GM12878 (cell line): Measurements from ENCODE around the gene ATP6V0E2. TPM values are rescaled to one million over a fixed set of nuclear protein-coding genes. Genes with fewer than 3 reads are reported as not detected.

Experiments used
- ATAC-seq: fragments of 200-7000 bp; cut with Tn5 transposase; 3 replicates; pipeline ENCODE4 v1.9.1; 2020; ENCODE audit warnings: mild to moderate bottlenecking, moderate library complexity
- BruUV-seq: library from RNA; stranded (reverse); fragments of 400-500 nt; replicated peaks from 2 replicates; lab custom pipeline; 2021; lab: Mats Ljungman, UMichigan
- CTCF ChIA-PET: fragments of 300-600 bp; sonication (Branson Sonifier 250); formaldehyde crosslinking; extraction: SDS; loops from one replicate; lab custom pipeline; 2021; ENCODE audit warnings: inconsistent platforms; lab: Yijun Ruan, JAX
- POLR2A ChIA-PET: fragments of 350-600 bp; formaldehyde crosslinking; extraction: SDS; loops from one replicate; lab custom pipeline; 2021; ENCODE audit warnings: inconsistent platforms; lab: Charles Lee
- RAD21 ChIA-PET: fragments of 300-600 bp; sonication (Branson Sonifier 250); formaldehyde crosslinking; loops from one replicate; lab custom pipeline; 2023; ENCODE audit warnings: antibody characterized with exemption; ENCODE audit not compliant: unreplicated experiment; lab: Charles Lee
- SMC1A ChIA-PET: fragments of 300-600 bp; sonication (Branson Sonifier 250); formaldehyde crosslinking; loops from one replicate; lab custom pipeline; 2023; ENCODE audit not compliant: unreplicated experiment, uncharacterized antibody; lab: Charles Lee
- DNase-seq: peaks from one replicate; pipeline ENCODE4 v3.0.0-alpha.2; 2011; ENCODE audit warnings: low read depth, low spot score
- FAIRE-seq: peaks from 3 replicates; lab custom pipeline; 2011; peaks lifted over from hg19 to GRCh38; lab: Jason Lieb, UNC
- H2AFZ ChIP-seq: 2 replicates; pipeline ENCODE4 v1.6.0; 2011; ENCODE audit warnings: low read depth, low read length, control low read depth; ENCODE audit not compliant: control insufficient read depth
- H3K27ac ChIP-seq: 2 replicates; pipeline ENCODE4 v1.5.1; 2011; ENCODE audit warnings: control low read depth; ENCODE audit not compliant: control insufficient read depth, insufficient read depth
- H3K27me3 ChIP-seq, 2 experiments: replicated peaks in 1 of 2; 2 replicates each; pipeline versions ENCODE4 v1.6.0 to v1.6.1; 2011; ENCODE audit warnings: low read length in 1 of 2; ENCODE audit not compliant: control insufficient read depth in 2 of 2, insufficient read depth in 2 of 2
- H3K36me3 ChIP-seq, 2 experiments: 2 replicates each; pipeline ENCODE4 v1.5.1; 2011; ENCODE audit warnings: low read length in 1 of 2; ENCODE audit not compliant: control insufficient read depth in 2 of 2, insufficient read depth in 2 of 2
- H3K4me1 ChIP-seq: 2 replicates; pipeline ENCODE4 v1.6.1; 2011; ENCODE audit warnings: mild to moderate bottlenecking, low read length, moderate library complexity, mixed read lengths; ENCODE audit not compliant: control insufficient read depth, insufficient read depth
- H3K4me2 ChIP-seq: 2 replicates; pipeline ENCODE4 v1.6.0; 2011; ENCODE audit warnings: control low read depth; ENCODE audit not compliant: control insufficient read depth, insufficient read depth
- H3K4me3 ChIP-seq: fragments of 200-600 bp; sonication (generic); 2 replicates; pipeline ENCODE4 v1.5.1; 2016
- H3K79me2 ChIP-seq: 2 replicates; pipeline ENCODE4 v1.6.0; 2011; ENCODE audit warnings: low read length; ENCODE audit not compliant: control insufficient read depth, insufficient read depth
- H3K9ac ChIP-seq: 2 replicates; pipeline ENCODE4 v1.8.0; 2011; ENCODE audit warnings: low read length, control low read depth, mixed read lengths; ENCODE audit not compliant: control insufficient read depth, insufficient read depth
- H3K9me3 ChIP-seq: replicated peaks from 3 replicates; pipeline ENCODE4 v1.5.1; 2011; ENCODE audit warnings: mild to moderate bottlenecking, low read length; ENCODE audit not compliant: control insufficient read depth, insufficient read depth
- H4K20me1 ChIP-seq: 2 replicates; pipeline ENCODE4 v1.6.0; 2011; ENCODE audit not compliant: control insufficient read depth, insufficient read depth
- BCL3 ChIP-seq: IDR thresholded peaks from 2 replicates; pipeline ENCODE4 v1.6.1; 2011; ENCODE audit warnings: borderline replicate concordance, low read depth, mild to moderate bottlenecking, moderate library complexity, low read length; ENCODE audit not compliant: insufficient read depth, poor library complexity, severe bottlenecking
- BMI1 ChIP-seq: fragments of 450-650 bp; IDR thresholded peaks from 2 replicates; pipeline ENCODE4 v1.6.1; 2016; ENCODE audit warnings: mild to moderate bottlenecking, moderate library complexity, borderline replicate concordance
- CHD2 ChIP-seq: IDR thresholded peaks from 2 replicates; pipeline ENCODE4 v1.6.1; 2011; ENCODE audit warnings: low read depth, low read length, improper control_type of control experiment, borderline replicate concordance
- CREB1 ChIP-seq: IDR thresholded peaks from 2 replicates; pipeline ENCODE4 v1.6.1; 2012; ENCODE audit warnings: low read depth, mild to moderate bottlenecking, inconsistent platforms
- E4F1 ChIP-seq: fragments of 450-650 bp; IDR thresholded peaks from 2 replicates; pipeline ENCODE4 v1.6.1; 2018; ENCODE audit warnings: borderline replicate concordance, mild to moderate bottlenecking; ENCODE audit not compliant: partially characterized antibody
- GABPA ChIP-seq: IDR thresholded peaks from 2 replicates; pipeline ENCODE4 v1.6.1; 2014; ENCODE audit warnings: antibody characterized with exemption, low read depth, mild to moderate bottlenecking, inconsistent platforms
- KAT2A ChIP-seq: conservative IDR thresholded peaks from 2 replicates; pipeline ENCODE4 v1.6.1; 2011; ENCODE audit warnings: low read depth, low read length; ENCODE audit not compliant: control insufficient read depth
- NR2C2 ChIP-seq: IDR thresholded peaks from 2 replicates; pipeline ENCODE4 v1.6.1; 2011; ENCODE audit warnings: borderline replicate concordance, low read depth; ENCODE audit not compliant: control insufficient read depth, insufficient read length
- RFX5 ChIP-seq: IDR thresholded peaks from 2 replicates; pipeline ENCODE4 v1.6.1; 2011; ENCODE audit warnings: low read depth, low read length, improper control_type of control experiment
- SMAD5 ChIP-seq: IDR thresholded peaks from 2 replicates; pipeline ENCODE4 v1.6.1; 2016; ENCODE audit warnings: antibody characterized with exemption, low read depth
- SMC3 ChIP-seq: IDR thresholded peaks from 2 replicates; pipeline ENCODE4 v1.6.1; 2011; ENCODE audit warnings: low read length, improper control_type of control experiment, borderline replicate concordance
- ZNF687 ChIP-seq: fragments of 450-650 bp; IDR thresholded peaks from 2 replicates; pipeline ENCODE4 v1.6.1; 2017; ENCODE audit warnings: mild to moderate bottlenecking, moderate library complexity
- WGBS: methylation state at CpG from one replicate; pipeline ENCODE4 v1.1.6; 2016; ENCODE audit warnings: low lambda C conversion rate; ENCODE audit not compliant: insufficient replicate concordance, insufficient coverage; ENCODE audit errors: missing lambda C conversion rate; 5-methylcytosine and 5-hydroxymethylcytosine counted together
- in situ Hi-C: fragments of 300-500 bp; cut with MboI; formaldehyde crosslinking; loops from 9 replicates; pipeline ENCODE4 v1.14.3; 2018; ENCODE audit warnings: mixed read lengths
- intact Hi-C: fragments of 100-400 bp; cut with micrococcal nuclease; formaldehyde crosslinking; loops from one replicate; pipeline ENCODE4 v1.14.2; 2022; ENCODE audit not compliant: unreplicated experiment
- polyA plus RNA-seq, 11 experiments: library from polyadenylated mRNA; depleted of rRNA in 4 of 11; unstranded in 6 of 11; stranded (reverse) in 5 of 11; fragments of >200 nt; fragmentation: Nextera tagmentation in 4 of 11; fragmentation: Illumina TruSeq in 1 of 11; extraction: Ambion mirVana in 4 of 11; extraction: Trizol in 1 of 11; gene quantifications; 1 replicate in 1 of 11; 2 replicates in 10 of 11; pipeline versions ENCODE4 v1.2.1 to v1.2.3, GENCODE V29; 2011 to 2016; ENCODE audit warnings: inconsistent platforms in 2 of 11, missing spikeins in 2 of 11, low read depth in 1 of 11
- total RNA-seq, 4 experiments: library from RNA; depleted of rRNA in 3 of 4; stranded (reverse); fragments of >200 nt in 3 of 4; fragmentation: Illumina TruSeq in 1 of 4; extraction: Trizol in 1 of 4; gene quantifications; 2 replicates each; pipeline versions ENCODE4 v1.2.1 to v1.2.3, GENCODE V29; 2013 to 2021

ATP6V0E2 gene
- total and polyA plus RNA-seq, 10 of the 15 experiments (the other 5 are each of a cell fraction or from before 2014, with no cell fraction given), result 1.5 to 54.7 (median 27.6) TPM

DNA sequence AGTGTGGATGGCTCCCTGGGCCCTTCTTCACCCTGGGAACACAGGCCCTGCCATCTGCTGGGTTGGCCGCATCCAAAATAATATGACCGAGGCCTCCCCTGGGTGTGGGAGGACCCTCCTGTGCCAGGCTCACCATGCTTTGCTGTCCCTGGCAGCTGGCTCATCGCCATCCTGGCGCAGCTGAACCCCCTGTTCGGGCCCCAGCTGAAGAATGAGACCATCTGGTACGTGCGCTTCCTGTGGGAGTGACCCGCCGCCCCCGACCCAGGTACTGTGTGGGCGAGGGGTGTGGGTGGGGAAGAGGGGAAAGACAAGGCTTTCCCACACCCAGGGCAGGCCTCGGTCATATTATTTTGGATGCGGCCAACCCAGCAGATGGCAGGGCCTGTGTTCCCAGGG lies 4.8 kb downstream of the ATP6V0E2 start:
- H3K9ac ChIP-seq, result no peak overlapping the region
- POLR2A ChIA-PET, result no interaction called here
- no peak overlapping the region for H3K27ac ChIP-seq
- H2AFZ ChIP-seq, result no peak overlapping the region
- ATAC-seq (no peak), FAIRE-seq (no peak), DNase-seq (no peak)
- TF ChIP-seq CREB1 (no peak), NR2C2 (no peak), GABPA (no peak), SMC3 (no peak), BCL3 (no peak), ZNF687 (no peak), RFX5 (no peak), SMAD5 (no peak), E4F1 (no peak), CHD2 (no peak), BMI1 (no peak), KAT2A (no peak)
- RAD21 ChIA-PET, result no interaction called here
- H3K4me2 ChIP-seq, result no peak overlapping the region
- WGBS, result 94% methylated on average over 7 of the region's 13 CpGs
- no peak overlapping the region for H3K4me3 ChIP-seq
- CTCF ChIA-PET, result interaction anchor here (0.6 kb wide), 1 partner anchor 642 kb away, joined by 3 read pairs; no protein-coding TSS in a partner anchor
- BruUV-seq, result no TSS peak
- no peaks in the 10 kb centered on the region for H3K27me3 ChIP-seq
- no peaks in the 10 kb centered on the region; a peak in 2 of 4 replicates for H3K36me3 ChIP-seq
- SMC1A ChIA-PET, result no interaction called here
- in situ Hi-C loops (no loop called here), intact Hi-C loops (no loop called here)
- no peaks in the 10 kb centered on the region for H3K9me3 ChIP-seq
- peaks cover 13% of the 10 kb centered on the region for H3K4me1 ChIP-seq
- peaks cover 4% of the 10 kb centered on the region; the same call in 1 of the 2 replicates for H3K79me2 ChIP-seq
- H4K20me1 ChIP-seq, result no peaks in the 10 kb centered on the region
